HepG2 (cell line): ENCODE results near the gene TBC1D14.

ENCODE experiments used
- EZH2 ChIP-seq: conservative IDR thresholded peaks from 2 replicates; pipeline ENCODE4 v1.6.1; 2012; ENCODE audit warnings: mild to moderate bottlenecking, low read depth, low read length, moderate library complexity
- IKZF1 ChIP-seq: fragments of 450-650 bp; IDR thresholded peaks from 2 replicates; pipeline ENCODE4 v1.7.1; 2016
- IRX3 ChIP-seq: sonication (generic); formaldehyde crosslinking; IDR thresholded peaks from 2 replicates; pipeline ENCODE4 v1.8.1; 2023; ENCODE audit warnings: mild to moderate bottlenecking, low read depth, missing genetic modification reagents, borderline replicate concordance
- MIER2 ChIP-seq: IDR thresholded peaks from 2 replicates; pipeline ENCODE4 v1.6.1; 2016; ENCODE audit warnings: missing biosample characterization, missing genetic modification reagents
- POLR2A ChIP-seq, 2 experiments: IDR thresholded peaks; 2 replicates each; pipeline ENCODE4 v1.6.1; 2011; ENCODE audit warnings: low read depth in 2 of 2, low read length in 2 of 2, mild to moderate bottlenecking in 1 of 2, moderate library complexity in 1 of 2; ENCODE audit not compliant: insufficient read depth in 1 of 2
- SRF ChIP-seq: IDR thresholded peaks from 2 replicates; pipeline ENCODE4 v1.6.1; 2011; ENCODE audit warnings: mild to moderate bottlenecking, low read depth, low read length, moderate library complexity
- TAF1 ChIP-seq: sonication (generic); formaldehyde crosslinking; IDR thresholded peaks from 2 replicates; pipeline ENCODE4 v1.4.0; 2020; ENCODE audit warnings: missing genetic modification reagents
- ZNF317 ChIP-seq: sonication (generic); formaldehyde crosslinking; IDR thresholded peaks from 2 replicates; pipeline ENCODE4 v1.5.0; 2020; ENCODE audit warnings: mild to moderate bottlenecking, missing genetic modification reagents
- ZNF616 ChIP-seq: sonication (generic); formaldehyde crosslinking; IDR thresholded peaks from 2 replicates; pipeline ENCODE4 v1.5.0; 2020; ENCODE audit warnings: low read depth, mild to moderate bottlenecking, missing genetic modification reagents
- ZNF766 ChIP-seq: sonication (generic); formaldehyde crosslinking; IDR thresholded peaks from 2 replicates; pipeline ENCODE4 v1.5.0; 2020; ENCODE audit warnings: missing genetic modification reagents, borderline replicate concordance
- ZSCAN9 ChIP-seq: IDR thresholded peaks from 2 replicates; pipeline ENCODE4 v1.6.1; 2016; ENCODE audit warnings: borderline replicate concordance
- TF ChIP-seq, protein P1 (sequence below): sonication (generic); formaldehyde crosslinking; IDR thresholded peaks from 2 replicates; pipeline ENCODE4 v1.5.0; 2020; ENCODE audit warnings: mild to moderate bottlenecking, missing genetic modification reagents, moderate library complexity

DNA sequence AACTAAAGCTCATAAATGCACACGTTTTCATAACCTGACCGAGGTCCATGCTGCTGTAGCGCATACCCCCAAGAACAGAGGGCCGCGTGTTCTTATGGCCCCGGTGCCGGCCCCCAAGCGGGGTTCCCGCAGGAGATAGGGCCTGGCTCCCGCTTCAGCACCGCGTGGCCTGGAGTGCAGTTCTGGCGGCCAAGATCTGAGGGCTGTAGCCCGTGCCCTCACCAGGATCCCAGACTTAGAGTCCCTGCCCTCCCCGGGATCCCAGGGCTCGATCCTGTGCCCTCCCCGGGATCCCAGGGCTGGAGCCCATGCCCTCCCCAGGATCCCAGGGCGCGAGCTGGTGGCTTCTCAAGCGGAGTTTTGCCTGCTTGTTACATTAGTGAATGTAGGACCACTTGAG is 159.3 kb downstream of the TBC1D14 start:
- TF ChIP-seq ZNF616 (CRISPR knock-in tag) (no peak), TAF1 (CRISPR knock-in tag) (no peak), ZSCAN9 (no peak), EZH2 (no peak), ZNF766 (CRISPR knock-in tag) (no peak), POLR2A (IDR thresholded peaks at IDR 0.05; ENCODE audit: insufficient read depth in 1 of 2, low read depth in 2 of 2, low read length in 2 of 2) (no peak), IKZF1 (no peak), IRX3 (CRISPR knock-in tag) (no peak), SRF (no peak), ZNF317 (no peak), MIER2 (CRISPR knock-in tag) (no peak)
- TF ChIP-seq, protein P1, sequence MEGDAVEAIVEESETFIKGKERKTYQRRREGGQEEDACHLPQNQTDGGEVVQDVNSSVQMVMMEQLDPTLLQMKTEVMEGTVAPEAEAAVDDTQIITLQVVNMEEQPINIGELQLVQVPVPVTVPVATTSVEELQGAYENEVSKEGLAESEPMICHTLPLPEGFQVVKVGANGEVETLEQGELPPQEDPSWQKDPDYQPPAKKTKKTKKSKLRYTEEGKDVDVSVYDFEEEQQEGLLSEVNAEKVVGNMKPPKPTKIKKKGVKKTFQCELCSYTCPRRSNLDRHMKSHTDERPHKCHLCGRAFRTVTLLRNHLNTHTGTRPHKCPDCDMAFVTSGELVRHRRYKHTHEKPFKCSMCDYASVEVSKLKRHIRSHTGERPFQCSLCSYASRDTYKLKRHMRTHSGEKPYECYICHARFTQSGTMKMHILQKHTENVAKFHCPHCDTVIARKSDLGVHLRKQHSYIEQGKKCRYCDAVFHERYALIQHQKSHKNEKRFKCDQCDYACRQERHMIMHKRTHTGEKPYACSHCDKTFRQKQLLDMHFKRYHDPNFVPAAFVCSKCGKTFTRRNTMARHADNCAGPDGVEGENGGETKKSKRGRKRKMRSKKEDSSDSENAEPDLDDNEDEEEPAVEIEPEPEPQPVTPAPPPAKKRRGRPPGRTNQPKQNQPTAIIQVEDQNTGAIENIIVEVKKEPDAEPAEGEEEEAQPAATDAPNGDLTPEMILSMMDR, result no peak
